ENCODE data around the gene GRB2. TPM values are rescaled to one million over a fixed set of nuclear protein-coding genes. Genes with fewer than 3 reads are reported as not detected.

The GRB2 gene
- 89.5 to 97.6 TPM (median 93.5 TPM) in 5 replicates for total RNA-seq (2022; extraction: Qiagen RNA extraction)

DNA sequence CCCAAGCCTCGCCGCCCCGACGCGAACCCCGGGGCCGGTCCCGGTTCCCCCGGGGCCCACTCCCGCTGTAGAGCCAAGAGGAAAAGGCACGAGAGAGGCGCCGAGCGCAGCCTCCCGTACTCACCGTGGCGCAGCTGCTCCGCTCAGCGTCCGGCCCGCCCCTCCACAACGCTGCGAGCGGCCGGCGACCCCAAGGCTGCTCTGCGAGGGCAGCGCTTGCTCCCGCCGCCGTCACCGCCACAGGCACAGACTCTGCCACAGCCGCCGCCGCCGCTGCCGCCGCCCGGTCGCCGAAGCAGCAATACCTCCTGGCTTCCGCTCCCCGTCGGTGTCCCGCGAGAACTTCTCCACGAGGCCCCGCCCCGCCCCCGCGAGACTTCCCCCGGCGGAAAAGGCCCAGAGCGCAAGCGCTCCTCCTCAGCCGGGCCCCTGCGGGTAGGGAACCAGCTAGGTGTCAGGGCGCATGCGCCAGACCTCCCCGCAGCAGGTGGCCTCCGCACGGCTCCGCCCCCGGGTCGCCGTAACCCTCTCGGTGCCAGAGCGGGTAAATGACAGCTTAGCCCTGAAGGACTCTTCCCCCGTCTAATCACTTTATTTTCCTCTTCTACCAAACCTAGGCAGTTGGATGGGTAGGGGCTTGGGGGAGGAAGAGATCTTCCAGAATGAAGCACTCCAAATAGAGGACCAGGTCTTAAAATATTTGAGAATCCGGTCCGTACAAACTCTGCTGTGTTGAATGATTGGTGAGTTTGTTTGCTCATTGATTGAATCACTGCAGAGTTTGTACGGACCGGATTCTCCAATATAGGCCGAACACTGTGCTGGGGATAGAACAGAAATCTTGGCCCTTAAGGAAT lies at the start of gene GRB2:
TSS of gene GRB2 (minus strand) at position 314 of the 857 bp plus-strand sequence. CDS start 12,050 bp downstream, outside the sequence.

DNA sequence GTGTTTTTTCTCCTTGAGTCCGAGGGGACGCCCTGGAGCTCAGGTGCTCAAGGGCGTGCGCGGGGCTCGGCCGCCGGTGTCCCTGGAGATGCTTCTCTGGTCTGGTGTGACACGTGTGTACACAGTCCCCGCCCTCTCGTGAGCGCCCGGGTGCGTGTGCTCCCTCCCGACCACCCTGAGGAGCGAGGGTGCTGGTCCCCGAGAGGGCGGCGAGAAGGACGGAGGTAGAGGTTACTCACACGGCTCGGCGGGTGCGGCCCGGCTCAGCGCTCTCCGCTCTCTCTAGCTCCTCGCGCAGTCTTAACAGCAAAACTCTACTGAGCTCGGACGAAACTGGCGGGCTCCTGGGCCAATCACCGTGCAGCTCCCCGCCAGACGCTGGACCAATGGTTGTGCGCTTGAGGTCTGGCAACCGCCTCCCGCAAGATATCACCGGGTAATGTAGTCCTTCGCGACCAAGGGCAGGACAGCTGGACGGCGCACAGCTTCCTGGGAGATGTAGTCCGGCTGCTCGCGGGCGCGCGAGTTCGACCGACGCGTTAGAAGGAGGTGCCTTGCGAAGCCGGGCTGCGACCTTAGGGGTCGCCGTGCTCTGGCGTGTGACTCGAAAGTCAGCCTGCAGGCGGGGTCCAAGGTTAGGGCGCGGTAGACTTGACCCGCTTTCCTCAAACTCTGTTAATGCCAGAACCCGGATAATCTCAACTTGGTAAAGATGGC lies 116.2 kb downstream of the GRB2 start, which contains the start of gene SLC25A19:
TSS of gene SLC25A19 (minus strand) at position 319 of the 717 bp plus-strand sequence. CDS start 2,669 bp downstream, outside the sequence.

DNA sequence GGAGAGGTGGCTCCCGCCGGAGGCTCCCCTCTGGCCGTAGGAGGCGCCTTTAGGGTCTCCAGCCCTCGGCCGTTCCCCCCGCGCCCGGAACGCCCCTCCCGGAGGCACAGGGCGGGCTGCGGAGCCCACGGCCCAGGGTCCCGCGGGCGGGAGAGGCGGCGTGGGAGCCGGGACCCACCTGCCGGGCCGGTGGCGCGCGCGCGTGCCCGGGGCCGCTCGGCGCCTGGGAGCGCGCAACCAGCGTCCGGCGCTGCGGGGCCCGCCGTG lies 134.6 kb downstream of the GRB2 start, which contains the start of gene MIF4GD:
TSS of gene MIF4GD (minus strand) at position 266 of the 267 bp plus-strand sequence. CDS start 1,036 bp downstream, outside the sequence.

Other genes starting within 250 kb of the GRB2 start
- 258 to 388 TPM (median 378 TPM) in 5 replicates for gene SUMO2, start 222.7 kb downstream of the GRB2 start, total RNA-seq (2022; extraction: Qiagen RNA extraction)
- 96.4 to 110 TPM (median 98.5 TPM) in 5 replicates for gene NUP85, start 200.0 kb downstream of the GRB2 start, total RNA-seq (2022; extraction: Qiagen RNA extraction)
- 26.2 to 28.9 TPM (median 28.0 TPM) in 5 replicates for gene GGA3, start 144.1 kb downstream of the GRB2 start, total RNA-seq (2022; extraction: Qiagen RNA extraction)
- gene MRPS7, start 143.8 kb downstream of the GRB2 start, total RNA-seq (2022; extraction: Qiagen RNA extraction): 143 to 179 TPM (median 172 TPM) in 5 replicates
- 33.7 to 38.5 TPM (median 37.6 TPM) in 5 replicates for gene MIF4GD, start 134.4 kb downstream of the GRB2 start, total RNA-seq (2022; extraction: Qiagen RNA extraction)
- gene SLC25A19, start 116.2 kb downstream of the GRB2 start, total RNA-seq (2022; extraction: Qiagen RNA extraction): 17.3 to 18.6 TPM (median 17.9 TPM) in 5 replicates
- gene TMEM94, start 51.0 kb upstream of the GRB2 start, total RNA-seq (2022; extraction: Qiagen RNA extraction): 36.6 to 51.1 TPM (median 43.7 TPM) in 5 replicates
- 9.0 to 13.3 TPM (median 10.1 TPM) in 5 replicates for gene CASKIN2, start 109.9 kb upstream of the GRB2 start, total RNA-seq (2022; extraction: Qiagen RNA extraction)
- gene TSEN54, start 110.8 kb upstream of the GRB2 start, total RNA-seq (2022; extraction: Qiagen RNA extraction): 29.6 to 42.0 TPM (median 40.4 TPM) in 5 replicates
- gene LLGL2, start 120.0 kb upstream of the GRB2 start, total RNA-seq (2022; extraction: Qiagen RNA extraction): 20.2 to 35.0 TPM (median 30.2 TPM) in 5 replicates
- 34.1 to 57.1 TPM (median 45.1 TPM) in 5 replicates for gene MYO15B, start 182.1 kb upstream of the GRB2 start, total RNA-seq (2022; extraction: Qiagen RNA extraction)
- 0.59 to 1.1 TPM (median 0.89 TPM) in 5 replicates for gene SMIM5, start 227.8 kb upstream of the GRB2 start, total RNA-seq (2022; extraction: Qiagen RNA extraction)

All from A549 treated with Hydrocortisone at 1 μM for 4 hours (cell line).